CD14-positive monocyte (primary cell): ENCODE data around the gene RAC2. TPM values are rescaled to one million over a fixed set of nuclear protein-coding genes. Genes with fewer than 3 reads are reported as not detected.

Source experiments
- DNase-seq, 3 donors: peaks; one replicate each; pipeline ENCODE4 v3.0.0-alpha.2; 2011 to 2022
- H2AFZ ChIP-seq: 2 replicates; pipeline ENCODE4 v1.6.0; 2012; ENCODE audit warnings: mild to moderate bottlenecking, low read depth, low read length, inconsistent platforms; ENCODE audit not compliant: insufficient read depth, poor library complexity, severe bottlenecking
- H3K27ac ChIP-seq, 2 donors: 1 replicate in 1 of 2; 2 replicates in 1 of 2; pipeline ENCODE4 v1.5.1; 2012 to 2013; ENCODE audit warnings: low read length in 2 of 2, control low read depth in 1 of 2, inconsistent platforms in 1 of 2, low read depth in 1 of 2, mild to moderate bottlenecking in 1 of 2
- H3K27me3 ChIP-seq, 2 donors: one replicate each; pipeline versions ENCODE4 v1.6.0 to v1.6.1; 2011 to 2013; ENCODE audit warnings: low read length in 2 of 2; ENCODE audit not compliant: control insufficient read depth in 2 of 2, insufficient read depth in 2 of 2
- H3K36me3 ChIP-seq, 2 donors: replicated peaks in 1 of 2; 1 replicate in 1 of 2; 2 replicates in 1 of 2; pipeline versions ENCODE4 v1.5.1 to v1.6.1; 2012 to 2013; ENCODE audit warnings: low read length in 2 of 2, control low read depth in 1 of 2, inconsistent platforms in 1 of 2, mild to moderate bottlenecking in 1 of 2; ENCODE audit not compliant: insufficient read depth in 2 of 2, control insufficient read depth in 1 of 2
- H3K4me1 ChIP-seq, 2 donors: 1 replicate in 1 of 2; 2 replicates in 1 of 2; pipeline versions ENCODE4 v1.5.1 to v1.6.1; 2012 to 2013; ENCODE audit warnings: low read length in 2 of 2, control low read depth in 1 of 2, inconsistent platforms in 1 of 2, mild to moderate bottlenecking in 1 of 2, moderate library complexity in 1 of 2; ENCODE audit not compliant: insufficient read depth in 2 of 2, control insufficient read depth in 1 of 2
- H3K4me2 ChIP-seq: replicated peaks from 2 replicates; pipeline ENCODE3; 2012; ENCODE audit warnings: low read length, moderate library complexity, mild to moderate bottlenecking; ENCODE audit not compliant: poor library complexity, severe bottlenecking; ENCODE audit errors: extremely low read depth
- H3K4me3 ChIP-seq, 3 experiments: fragments of 200-600 bp in 1 of 3; sonication (generic) in 1 of 3; replicated peaks in 1 of 3; 1 replicate in 2 of 3; 2 replicates in 1 of 3; pipeline ENCODE4 v1.5.1; 2011 to 2013; ENCODE audit warnings: low read length in 3 of 3, mild to moderate bottlenecking in 3 of 3, control low read depth in 2 of 3, low read depth in 2 of 3, inconsistent platforms in 1 of 3, moderate library complexity in 1 of 3
- H3K79me2 ChIP-seq: 2 replicates; pipeline ENCODE4 v1.6.0; 2012; ENCODE audit warnings: mild to moderate bottlenecking, control low read depth, inconsistent platforms, low read length, moderate library complexity; ENCODE audit not compliant: insufficient read depth
- H3K9ac ChIP-seq: 2 replicates; pipeline ENCODE4 v1.6.0; 2017; ENCODE audit warnings: low read length, mild to moderate bottlenecking; ENCODE audit not compliant: insufficient read depth, poor library complexity, severe bottlenecking
- H3K9me3 ChIP-seq, 2 donors: replicated peaks in 1 of 2; 1 replicate in 1 of 2; 2 replicates in 1 of 2; pipeline versions ENCODE4 v1.5.1 to v1.6.1; 2012 to 2013; ENCODE audit warnings: low read length in 2 of 2, control low read depth in 1 of 2; ENCODE audit not compliant: control insufficient read depth in 1 of 2, insufficient read depth in 1 of 2
- H4K20me1 ChIP-seq: 2 replicates; pipeline ENCODE4 v1.6.0; 2012; ENCODE audit warnings: mild to moderate bottlenecking, low read length, control low read depth, moderate library complexity; ENCODE audit not compliant: insufficient read depth
- H3K27ac Mint-ChIP-seq, 7 donors: one replicate each; pipeline ENCODE4 v1.8.0; 2020; ENCODE audit warnings: mild to moderate bottlenecking in 7 of 7, mixed read lengths in 7 of 7, moderate library complexity in 6 of 7, inconsistent platforms in 2 of 7
- H3K27me3 Mint-ChIP-seq, 3 donors: one replicate each; pipeline ENCODE4 v1.8.0; 2021 to 2022; ENCODE audit warnings: low read depth in 3 of 3, mild to moderate bottlenecking in 3 of 3, mixed read lengths in 3 of 3, moderate library complexity in 3 of 3, inconsistent platforms in 1 of 3
- H3K36me3 Mint-ChIP-seq, 2 donors: one replicate each; pipeline ENCODE4 v1.8.0; 2020; ENCODE audit warnings: mixed read lengths in 2 of 2, inconsistent platforms in 1 of 2, mild to moderate bottlenecking in 1 of 2
- H3K4me1 Mint-ChIP-seq: one replicate; pipeline ENCODE4 v1.8.0; 2020; ENCODE audit warnings: mild to moderate bottlenecking, mixed read lengths
- H3K4me3 Mint-ChIP-seq, 2 donors: one replicate each; pipeline ENCODE4 v1.8.0; 2020; ENCODE audit warnings: mild to moderate bottlenecking in 2 of 2, mixed read lengths in 2 of 2, moderate library complexity in 1 of 2
- H3K9me3 Mint-ChIP-seq, 7 donors: one replicate each; pipeline ENCODE4 v1.8.0; 2020 to 2022; ENCODE audit warnings: mixed read lengths in 7 of 7, mild to moderate bottlenecking in 6 of 7, moderate library complexity in 6 of 7, inconsistent platforms in 2 of 7
- WGBS: methylation state at CpG from one replicate; pipeline ENCODE4 v1.1.5; 2013; ENCODE audit warnings: missing lambda C conversion rate; ENCODE audit not compliant: insufficient coverage; 5-methylcytosine and 5-hydroxymethylcytosine counted together
- intact Hi-C, 2 donors: fragments of 100-400 bp; cut with micrococcal nuclease; formaldehyde crosslinking; loops; one replicate each; pipeline versions ENCODE4 v1.15.0 to v1.15.1; 2023
- polyA plus RNA-seq, 3 donors: library from polyadenylated mRNA; depleted of rRNA in 1 of 3; unstranded in 2 of 3; stranded (reverse) in 1 of 3; fragments of 300-500 nt in 2 of 3; fragments of >200 nt in 1 of 3; fragmentation: Illumina TruSeq in 2 of 3; gene quantifications; 1 replicate in 2 of 3; 2 replicates in 1 of 3; pipeline ENCODE4 v1.2.3, GENCODE V29; 2012 to 2021
- small RNA-seq: library from RNA; depleted of rRNA; stranded (forward); fragments of <200 nt; gene quantifications from one replicate; pipeline ENCODE3, GENCODE V24; 2012; ENCODE audit warnings: low read depth; ENCODE audit not compliant: insufficient read length
- TF ChIP-seq, protein P1 (sequence below): fragments of 200-600 bp; IDR thresholded peaks from one replicate; pipeline ENCODE4 v1.8.0; 2022; ENCODE audit warnings: antibody characterized with exemption, mild to moderate bottlenecking

The RAC2 gene
- polyA plus RNA-seq, 3 donors, result 360 to 529 (median 526) TPM

DNA sequence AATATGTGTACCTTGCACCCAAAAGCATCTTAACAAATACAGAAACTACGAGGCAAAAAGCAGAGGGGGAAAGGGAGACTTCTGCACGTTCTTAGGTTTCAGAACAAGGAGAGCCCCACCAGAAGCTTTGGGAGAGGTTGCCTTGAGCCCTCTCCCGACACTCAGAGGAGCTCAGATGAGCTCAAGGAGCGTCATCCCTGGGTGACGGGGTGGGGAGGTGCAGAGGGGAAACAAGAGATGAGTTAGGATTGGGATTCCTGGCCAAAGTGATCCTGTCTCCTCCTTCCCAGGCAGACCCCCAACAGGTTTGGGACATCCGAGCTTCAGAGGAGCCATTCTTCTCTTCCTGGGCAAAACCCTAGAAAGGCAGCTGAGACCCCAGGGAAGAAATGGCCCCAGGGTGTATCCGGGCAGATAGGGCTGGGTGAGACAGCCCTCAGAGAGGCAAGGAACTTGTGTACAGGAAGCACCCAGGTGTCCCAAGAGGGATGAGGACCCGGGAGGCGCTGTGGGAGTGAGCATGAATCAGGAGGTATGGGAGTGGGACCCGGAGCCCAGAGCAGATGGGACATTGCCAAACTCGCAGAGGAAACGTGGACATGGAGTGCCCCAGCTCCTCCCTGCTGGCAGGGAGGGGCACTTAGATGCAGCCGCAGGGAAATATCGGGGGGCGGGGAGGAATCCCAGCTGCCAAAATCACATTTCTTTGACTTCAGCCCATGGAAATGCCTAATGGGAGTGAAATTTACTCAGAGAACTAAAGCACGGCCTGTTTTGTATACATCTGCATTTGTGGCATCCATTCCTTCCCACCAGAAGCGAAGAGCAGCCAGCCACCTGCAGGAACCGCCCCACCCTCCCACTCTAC, 68.4 kb downstream of the RAC2 start:
- H3K27ac Mint-ChIP-seq, result peak overlapping the region; percentile 88 to 94 (median 91)
- no peaks in the 10 kb centered on the region for H3K27me3 ChIP-seq
- DNase-seq, result no peak
- H3K27ac ChIP-seq, result peak overlapping the region; percentile 54 to 64
- peaks cover 0 to 5% (median 0%) of the 10 kb centered on the region in 7 donors for H3K9me3 Mint-ChIP-seq
- no peaks in the 10 kb centered on the region for H3K79me2 ChIP-seq
- intact Hi-C loops, result no loop called here
- no peaks in the 10 kb centered on the region for H3K36me3 ChIP-seq
- WGBS, result 64% methylated on average over 9 of the region's 18 CpGs
- H3K9ac ChIP-seq, result peak overlapping the region; percentile 16
- no peaks in the 10 kb centered on the region for H4K20me1 ChIP-seq
- H3K4me1 Mint-ChIP-seq, result peaks cover 43% of the 10 kb centered on the region
- H3K4me3 Mint-ChIP-seq, result peak overlapping the region in 1 of 2 donors; percentile 90
- H3K36me3 Mint-ChIP-seq, result peaks cover 0 to 4% of the 10 kb centered on the region in 2 donors
- H3K4me3 ChIP-seq, result peak overlapping the region in 1 of 3 experiments; percentile 56
- no peaks in the 10 kb centered on the region for H3K9me3 ChIP-seq
- TF ChIP-seq, protein P1, sequence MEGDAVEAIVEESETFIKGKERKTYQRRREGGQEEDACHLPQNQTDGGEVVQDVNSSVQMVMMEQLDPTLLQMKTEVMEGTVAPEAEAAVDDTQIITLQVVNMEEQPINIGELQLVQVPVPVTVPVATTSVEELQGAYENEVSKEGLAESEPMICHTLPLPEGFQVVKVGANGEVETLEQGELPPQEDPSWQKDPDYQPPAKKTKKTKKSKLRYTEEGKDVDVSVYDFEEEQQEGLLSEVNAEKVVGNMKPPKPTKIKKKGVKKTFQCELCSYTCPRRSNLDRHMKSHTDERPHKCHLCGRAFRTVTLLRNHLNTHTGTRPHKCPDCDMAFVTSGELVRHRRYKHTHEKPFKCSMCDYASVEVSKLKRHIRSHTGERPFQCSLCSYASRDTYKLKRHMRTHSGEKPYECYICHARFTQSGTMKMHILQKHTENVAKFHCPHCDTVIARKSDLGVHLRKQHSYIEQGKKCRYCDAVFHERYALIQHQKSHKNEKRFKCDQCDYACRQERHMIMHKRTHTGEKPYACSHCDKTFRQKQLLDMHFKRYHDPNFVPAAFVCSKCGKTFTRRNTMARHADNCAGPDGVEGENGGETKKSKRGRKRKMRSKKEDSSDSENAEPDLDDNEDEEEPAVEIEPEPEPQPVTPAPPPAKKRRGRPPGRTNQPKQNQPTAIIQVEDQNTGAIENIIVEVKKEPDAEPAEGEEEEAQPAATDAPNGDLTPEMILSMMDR, result no peak
- H2AFZ ChIP-seq, result no peak overlapping the region
- H3K27me3 Mint-ChIP-seq, result peaks cover 2 to 13% (median 8%) of the 10 kb centered on the region in 3 donors
- H3K4me2 ChIP-seq, result peak overlapping the region; percentile 58
- H3K4me1 ChIP-seq, result peaks cover 38 to 40% of the 10 kb centered on the region in 2 donors

Small RNA genes lying within 50 kb of the gene (small RNA-seq; reads per million reads assigned to genes)
- gene Z82188.1, result not detected

Other genes with a start within 250 kb of the RAC2 start
- gene TST, start 224.8 kb downstream of the RAC2 start, polyA plus RNA-seq, result 10 to 100 TPM; 17.3 to 41.7 (median 34.5) TPM
- 10 to 100 TPM; 27.9 to 53.7 (median 51.2) TPM for gene MPST, start 224.5 kb downstream of the RAC2 start, polyA plus RNA-seq
- gene KCTD17, start 192.5 kb downstream of the RAC2 start, polyA plus RNA-seq, result 10 to 100 TPM in 1 of 3 donors, 1 to 10 TPM in 2; 8.4 to 40.0 (median 9.0) TPM
- not detected for gene TMPRSS6, start 134.6 kb downstream of the RAC2 start, polyA plus RNA-seq
- 1 to 10 TPM in 1 of 3 donors, under 1 TPM in 2; 0.05 to 1.7 (median 0.60) TPM for gene IL2RB, start 94.4 kb downstream of the RAC2 start, polyA plus RNA-seq
- 1 to 10 TPM in 1 of 3 donors, under 1 TPM in 2; 0.14 to 2.3 (median 0.24) TPM for gene C1QTNF6, start 56.0 kb downstream of the RAC2 start, polyA plus RNA-seq
- under 1 TPM in 1 of 3 donors, not detected in 2; 0.04 TPM for gene SSTR3, start 31.8 kb downstream of the RAC2 start, polyA plus RNA-seq
- 100 to 1,000 TPM in 1 of 3 donors, 10 to 100 TPM in 2; 51.0 to 254 (median 70.0) TPM for gene CYTH4, start 38.2 kb upstream of the RAC2 start, polyA plus RNA-seq
- under 1 TPM in 1 of 3 donors, not detected in 2; 0.01 TPM for gene ELFN2, start 183.2 kb upstream of the RAC2 start, polyA plus RNA-seq
- 100 to 1,000 TPM in 2 of 3 donors, 10 to 100 TPM in 1; 84.1 to 196 (median 181) TPM for gene MFNG, start 242.1 kb upstream of the RAC2 start, polyA plus RNA-seq